Uterus (tissue), 2 donors: ENCODE measurements around the gene NAGLU.

ENCODE experiments used
- CTCF ChIP-seq, 4 experiments: fragments of 200-600 bp in 2 of 4; fragments of 450-650 bp in 2 of 4; sonication (generic) in 2 of 4; IDR thresholded peaks; one replicate each; pipeline ENCODE4 v1.5.1; 2016 to 2019; ENCODE audit warnings: antibody characterized with exemption in 4 of 4, mild to moderate bottlenecking in 2 of 4, moderate library complexity in 1 of 4
- POLR2A ChIP-seq, 2 donors: fragments of 450-650 bp; IDR thresholded peaks; one replicate each; pipeline ENCODE4 v1.6.1; 2016; ENCODE audit warnings: antibody characterized with exemption in 2 of 2, mild to moderate bottlenecking in 1 of 2, moderate library complexity in 1 of 2

- TF ChIP-seq CTCF (IDR thresholded peaks at IDR 0.05) (no peak), POLR2A (IDR thresholded peaks at IDR 0.05) (no peak)
Observed at GRCh38 chr17:42521666-42522262, 14.3 kb upstream of the NAGLU start.
